OCI-LY3 (cell line): ENCODE measurements around the gene ADAMTS14.

Experiments used
- CTCF ChIP-seq: fragments of 200-600, 300-600 bp; sonication (generic); IDR thresholded peaks from 2 replicates; pipeline ENCODE4 v1.5.1; 2014; ENCODE audit warnings: antibody characterized with exemption, low read length, low read depth
- EZH2phosphoT487 ChIP-seq: fragments of 200-600 bp; shearing (Covaris generic); IDR thresholded peaks from 2 replicates; pipeline ENCODE4 v1.6.1; 2018; ENCODE audit warnings: antibody characterized with exemption, mixed run types, low read depth

DNA sequence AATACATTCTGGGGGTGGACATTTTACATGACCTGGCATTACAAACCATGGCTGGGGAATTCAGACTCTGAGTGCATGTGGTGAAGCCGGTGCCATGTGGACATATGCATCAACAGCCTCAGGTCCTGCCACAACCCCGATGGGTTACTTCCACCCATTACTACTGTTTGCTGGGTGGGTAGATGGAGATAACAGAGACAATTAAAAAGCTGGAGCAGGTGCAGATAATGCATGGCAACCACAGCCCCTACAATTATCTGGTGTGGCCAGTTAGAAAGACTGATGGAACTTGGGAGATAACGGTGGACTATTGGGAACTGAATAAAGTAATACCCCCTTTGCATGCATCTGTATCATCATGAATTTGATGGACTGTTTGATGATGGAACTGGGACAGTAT lies 21.6 kb upstream of the ADAMTS14 start:
- TF ChIP-seq CTCF: no peak
- no peak for TF ChIP-seq EZH2phosphoT487
